Mesothelial cell of epicardium (in vitro differentiated cells): ENCODE measurements around the gene SEMA5A. TPM values are rescaled to one million over a fixed set of nuclear protein-coding genes. Genes with fewer than 3 reads are reported as not detected.

ENCODE experiments used
- DNase-seq, 2 experiments: peaks; one replicate each; pipeline ENCODE4 v3.0.0; 2021; ENCODE audit warnings: low spot score in 2 of 2; ENCODE audit not compliant: unreplicated experiment in 2 of 2
- H3K27ac Mint-ChIP-seq: 2 replicates; pipeline ENCODE4 v1.8.0; 2021; ENCODE audit warnings: mixed read lengths
- H3K27me3 Mint-ChIP-seq: 2 replicates; pipeline ENCODE4 v1.8.0; 2021; ENCODE audit warnings: low read depth, mixed read lengths
- H3K36me3 Mint-ChIP-seq: 2 replicates; pipeline ENCODE4 v1.8.0; 2021; ENCODE audit warnings: mixed read lengths
- H3K4me1 Mint-ChIP-seq: 2 replicates; pipeline ENCODE4 v1.8.0; 2021; ENCODE audit warnings: mixed read lengths
- H3K4me3 Mint-ChIP-seq: 2 replicates; pipeline ENCODE4 v1.8.0; 2021; ENCODE audit warnings: mild to moderate bottlenecking, moderate library complexity, mixed read lengths
- H3K9me3 Mint-ChIP-seq: 2 replicates; pipeline ENCODE4 v1.8.0; 2021; ENCODE audit warnings: mixed read lengths
- total RNA-seq: library from RNA; stranded (reverse); gene quantifications from 3 replicates; pipeline ENCODE4 v1.2.1, GENCODE V29; 2021
- TF ChIP-seq, protein P1 (sequence below): fragments of 200-600 bp; sonication (generic); IDR thresholded peaks from one replicate; pipeline ENCODE4 v1.5.0; 2021; ENCODE audit warnings: antibody characterized with exemption; ENCODE audit not compliant: unreplicated experiment

Gene SEMA5A
- total RNA-seq, 1 donor from 2014 or later: 26.7 TPM

- TF ChIP-seq, protein P1, sequence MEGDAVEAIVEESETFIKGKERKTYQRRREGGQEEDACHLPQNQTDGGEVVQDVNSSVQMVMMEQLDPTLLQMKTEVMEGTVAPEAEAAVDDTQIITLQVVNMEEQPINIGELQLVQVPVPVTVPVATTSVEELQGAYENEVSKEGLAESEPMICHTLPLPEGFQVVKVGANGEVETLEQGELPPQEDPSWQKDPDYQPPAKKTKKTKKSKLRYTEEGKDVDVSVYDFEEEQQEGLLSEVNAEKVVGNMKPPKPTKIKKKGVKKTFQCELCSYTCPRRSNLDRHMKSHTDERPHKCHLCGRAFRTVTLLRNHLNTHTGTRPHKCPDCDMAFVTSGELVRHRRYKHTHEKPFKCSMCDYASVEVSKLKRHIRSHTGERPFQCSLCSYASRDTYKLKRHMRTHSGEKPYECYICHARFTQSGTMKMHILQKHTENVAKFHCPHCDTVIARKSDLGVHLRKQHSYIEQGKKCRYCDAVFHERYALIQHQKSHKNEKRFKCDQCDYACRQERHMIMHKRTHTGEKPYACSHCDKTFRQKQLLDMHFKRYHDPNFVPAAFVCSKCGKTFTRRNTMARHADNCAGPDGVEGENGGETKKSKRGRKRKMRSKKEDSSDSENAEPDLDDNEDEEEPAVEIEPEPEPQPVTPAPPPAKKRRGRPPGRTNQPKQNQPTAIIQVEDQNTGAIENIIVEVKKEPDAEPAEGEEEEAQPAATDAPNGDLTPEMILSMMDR: no peak
- Mint-ChIP-seq H3K4me1 (peaks cover 44% of the 10 kb centered on the region), H3K27me3 (no peaks in the 10 kb centered on the region), H3K27ac (no peak overlapping the region), H3K4me3 (no peak overlapping the region), H3K9me3 (peaks cover 16% of the 10 kb centered on the region), H3K36me3 (peaks cover 3% of the 10 kb centered on the region)
- DNase-seq: no peak
Measured at GRCh38 chr5:9451037-9451436, 94.8 kb downstream of the SEMA5A start.

- no peak overlapping the region for H3K27ac Mint-ChIP-seq
- peaks cover 2% of the 10 kb centered on the region for H3K36me3 Mint-ChIP-seq
- no peak for DNase-seq
- TF ChIP-seq, protein P1: no peak
- peaks cover 31% of the 10 kb centered on the region for H3K4me1 Mint-ChIP-seq
- H3K9me3 Mint-ChIP-seq: peaks cover 16% of the 10 kb centered on the region
- H3K4me3 Mint-ChIP-seq: no peak overlapping the region
- H3K27me3 Mint-ChIP-seq: no peaks in the 10 kb centered on the region
Measured at GRCh38 chr5:9447691-9448090, 98.2 kb downstream of the SEMA5A start.

DNA sequence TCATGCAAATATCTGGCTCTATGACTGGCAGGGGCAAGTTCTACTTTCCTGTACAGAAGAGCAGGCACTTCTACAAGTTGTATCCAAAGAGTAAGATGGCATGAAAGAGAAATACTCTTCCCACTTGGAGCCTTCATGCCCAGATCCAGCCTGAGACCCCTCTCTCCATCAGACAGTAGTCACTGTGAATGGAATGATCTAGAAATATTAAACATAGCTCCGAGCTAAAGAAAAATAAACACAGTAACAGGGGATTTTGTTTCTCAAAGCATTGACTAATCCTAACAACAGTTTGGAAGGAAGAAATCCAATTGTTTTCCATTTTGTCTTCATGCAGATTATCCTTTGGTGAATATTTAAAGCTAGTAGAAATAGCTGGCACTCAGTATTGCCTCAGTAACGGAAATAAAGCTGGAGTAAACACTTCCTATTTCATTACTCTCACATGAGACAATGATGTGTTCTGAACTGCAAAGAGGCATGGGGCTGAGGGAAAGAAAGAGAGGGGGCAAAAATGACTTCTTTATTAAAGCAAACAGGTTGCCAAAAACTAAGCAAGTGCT, 100.0 kb downstream of the SEMA5A start:
- peaks cover 2% of the 10 kb centered on the region for H3K36me3 Mint-ChIP-seq
- H3K27ac Mint-ChIP-seq: peak overlapping the region; percentile 37
- TF ChIP-seq, protein P1: no peak
- H3K9me3 Mint-ChIP-seq: peaks cover 14% of the 10 kb centered on the region
- H3K4me3 Mint-ChIP-seq: no peak overlapping the region
- DNase-seq: no peak
- H3K4me1 Mint-ChIP-seq: peaks cover 28% of the 10 kb centered on the region
- H3K27me3 Mint-ChIP-seq: no peaks in the 10 kb centered on the region

DNA sequence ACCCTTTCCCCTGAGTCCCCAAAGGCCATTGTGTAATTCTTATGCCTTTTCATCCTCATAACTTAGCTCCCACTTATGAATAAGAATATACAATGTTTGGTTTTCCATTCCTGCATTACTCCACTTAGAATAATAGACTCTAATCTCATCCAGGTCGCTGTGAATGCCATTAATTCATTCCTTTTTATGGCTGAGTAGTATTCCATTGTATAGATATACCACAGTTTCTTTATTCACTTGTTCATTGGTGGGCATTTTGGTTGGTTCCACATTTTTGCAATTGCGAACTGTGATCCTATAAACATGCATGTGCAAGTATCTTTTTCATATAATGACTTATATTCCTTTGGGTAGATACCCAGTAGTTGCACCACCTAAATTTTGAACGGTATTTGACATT, 101.5 kb downstream of the SEMA5A start:
- Mint-ChIP-seq H3K9me3 (peaks cover 14% of the 10 kb centered on the region), H3K36me3 (peaks cover 2% of the 10 kb centered on the region), H3K27me3 (no peaks in the 10 kb centered on the region), H3K4me1 (peaks cover 30% of the 10 kb centered on the region), H3K27ac (no peak overlapping the region), H3K4me3 (no peak overlapping the region)
- no peak for DNase-seq
- TF ChIP-seq, protein P1: no peak

GRCh38 chr5:9441610-9442009, 104.3 kb downstream of the SEMA5A start:
- Mint-ChIP-seq H3K9me3 (peaks cover 8% of the 10 kb centered on the region), H3K27me3 (no peaks in the 10 kb centered on the region), H3K36me3 (peaks cover 2% of the 10 kb centered on the region), H3K27ac (no peak overlapping the region), H3K4me3 (no peak overlapping the region), H3K4me1 (peaks cover 36% of the 10 kb centered on the region)
- TF ChIP-seq, protein P1: no peak
- DNase-seq: no peak

DNA sequence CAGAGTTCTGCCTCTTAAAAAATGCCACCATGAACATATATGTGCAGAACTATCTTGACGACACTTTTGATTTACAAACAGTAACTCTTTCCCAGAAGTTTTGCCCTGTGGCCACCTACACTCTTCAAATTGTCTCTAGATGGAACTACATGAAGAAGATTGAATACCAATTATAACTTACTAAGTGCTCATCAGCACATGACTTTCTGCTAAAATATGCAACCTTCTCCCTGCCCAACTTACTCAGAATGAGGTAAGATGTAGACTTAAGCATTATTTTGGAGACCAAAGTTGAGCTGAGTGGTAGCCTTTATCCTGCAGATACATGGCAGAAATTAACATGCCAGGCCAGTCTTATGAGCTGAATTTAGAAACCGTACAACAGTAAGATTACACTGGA, 105.4 kb downstream of the SEMA5A start:
- Mint-ChIP-seq H3K36me3 (peaks cover 2% of the 10 kb centered on the region), H3K27me3 (no peaks in the 10 kb centered on the region), H3K4me1 (peaks cover 27% of the 10 kb centered on the region), H3K4me3 (no peak overlapping the region), H3K27ac (no peak overlapping the region), H3K9me3 (peaks cover 8% of the 10 kb centered on the region)
- DNase-seq: no peak
- TF ChIP-seq, protein P1: no peak
